Colonic mucosa (tissue), 4 donors: ENCODE data around the gene AXIN2. TPM values are rescaled to one million over a fixed set of nuclear protein-coding genes. Genes with fewer than 3 reads are reported as not detected.

Source experiments
- DNase-seq: peaks from one replicate; pipeline ENCODE4 v3.0.0-alpha.2; 2020
- H3K27ac ChIP-seq: fragments of 200-600 bp; one replicate; pipeline ENCODE4 v1.8.0; 2021
- H3K27me3 ChIP-seq: fragments of 200-600 bp; one replicate; pipeline ENCODE4 v1.8.0; 2021
- H3K36me3 ChIP-seq: fragments of 200-600 bp; one replicate; pipeline ENCODE4 v1.8.0; 2021
- H3K4me1 ChIP-seq: fragments of 200-600 bp; one replicate; pipeline ENCODE4 v1.8.0; 2021; ENCODE audit warnings: mild to moderate bottlenecking
- H3K4me3 ChIP-seq: fragments of 200-600 bp; one replicate; pipeline ENCODE4 v1.8.0; 2021
- H3K9ac ChIP-seq, 2 donors: one replicate each; pipeline ENCODE4 v1.7.0; 2013; ENCODE audit warnings: control low read depth in 2 of 2, low read depth in 2 of 2, low read length in 2 of 2
- H3K9me3 ChIP-seq: fragments of 200-600 bp; one replicate; pipeline ENCODE4 v1.8.0; 2021
- intact Hi-C: fragments of 100-400 bp; cut with DNase I; formaldehyde crosslinking; loops from one replicate; pipeline ENCODE4 v1.14.1; 2022
- total RNA-seq, 2 donors: library from RNA; stranded (reverse); fragmentation: NEBNext Ultra II Directional in 1 of 2; extraction: Animal tissue kit (Norgen Biotek cat#: 25700) in 1 of 2; gene quantifications; one replicate each; pipeline ENCODE4 v1.2.1, GENCODE V29; 2021
- TF ChIP-seq, protein P1 (sequence below): fragments of 200-600 bp; IDR thresholded peaks from one replicate; pipeline ENCODE4 v1.8.0; 2022; ENCODE audit warnings: antibody characterized with exemption, mild to moderate bottlenecking
- donor health status: healthy.
- donor health status: DM: no; HTN: no; CAD: no.
- donor health status: DM: no; HTN: no; CAD: no.

AXIN2 gene
- total RNA-seq, 2 donors from 2014 or later: 38.0 to 41.6 TPM

DNA sequence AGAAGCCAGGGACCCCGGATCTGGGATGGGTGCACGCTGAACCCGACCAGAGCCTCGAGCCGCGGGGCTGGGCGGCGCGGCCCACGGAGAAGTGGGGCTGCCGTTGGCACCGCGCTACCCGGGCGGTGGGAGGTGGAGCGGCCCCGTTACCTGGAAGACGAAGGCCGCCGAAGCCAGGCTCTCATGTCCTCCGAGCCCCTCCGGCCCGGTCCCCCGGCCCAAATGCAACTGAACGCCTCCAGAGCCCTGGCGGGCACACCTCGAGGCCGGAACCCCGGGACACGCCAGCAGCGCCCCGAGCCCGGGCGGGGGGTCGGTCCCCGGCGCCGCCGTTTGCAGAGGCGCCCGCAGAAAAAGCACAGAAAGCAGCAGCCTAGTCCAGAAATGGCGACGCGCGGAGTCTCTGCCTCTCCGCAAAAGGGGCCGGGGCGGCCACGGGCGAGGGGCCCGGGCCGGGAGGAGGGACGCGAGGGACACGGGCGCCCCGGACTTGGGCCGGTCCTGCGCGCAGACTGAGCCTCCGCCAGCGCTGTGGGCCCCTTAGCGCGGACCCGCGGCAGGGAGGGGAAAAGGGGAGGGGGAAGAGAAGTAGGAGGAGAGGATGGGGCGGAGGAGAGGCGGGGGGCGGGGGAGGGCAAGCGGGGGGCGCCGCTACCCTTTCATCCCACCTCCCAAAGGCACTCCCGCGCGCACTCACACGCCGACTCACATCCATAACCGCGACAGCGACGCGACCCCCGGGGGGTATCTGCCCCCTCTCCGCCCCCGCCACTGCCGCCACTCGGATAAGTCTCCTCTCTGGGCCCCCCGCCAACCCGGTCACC, 1.4 kb downstream of the AXIN2 start:
- Histone ChIP-seq H3K4me1 (peaks cover 2% of the 10 kb centered on the region), H3K9me3 (no peaks in the 10 kb centered on the region), H3K4me3 (peak overlapping the region; percentile 86), H3K27me3 (no peaks in the 10 kb centered on the region), H3K27ac (peak overlapping the region; percentile 80), H3K36me3 (no peaks in the 10 kb centered on the region), H3K9ac (peak overlapping the region in 1 of 2 donors; percentile 82)
- intact Hi-C loops: loop anchor here (5.0 kb wide), 2 partner anchors 103 to 273 kb away; no protein-coding TSS in a partner anchor
- TF ChIP-seq, protein P1, sequence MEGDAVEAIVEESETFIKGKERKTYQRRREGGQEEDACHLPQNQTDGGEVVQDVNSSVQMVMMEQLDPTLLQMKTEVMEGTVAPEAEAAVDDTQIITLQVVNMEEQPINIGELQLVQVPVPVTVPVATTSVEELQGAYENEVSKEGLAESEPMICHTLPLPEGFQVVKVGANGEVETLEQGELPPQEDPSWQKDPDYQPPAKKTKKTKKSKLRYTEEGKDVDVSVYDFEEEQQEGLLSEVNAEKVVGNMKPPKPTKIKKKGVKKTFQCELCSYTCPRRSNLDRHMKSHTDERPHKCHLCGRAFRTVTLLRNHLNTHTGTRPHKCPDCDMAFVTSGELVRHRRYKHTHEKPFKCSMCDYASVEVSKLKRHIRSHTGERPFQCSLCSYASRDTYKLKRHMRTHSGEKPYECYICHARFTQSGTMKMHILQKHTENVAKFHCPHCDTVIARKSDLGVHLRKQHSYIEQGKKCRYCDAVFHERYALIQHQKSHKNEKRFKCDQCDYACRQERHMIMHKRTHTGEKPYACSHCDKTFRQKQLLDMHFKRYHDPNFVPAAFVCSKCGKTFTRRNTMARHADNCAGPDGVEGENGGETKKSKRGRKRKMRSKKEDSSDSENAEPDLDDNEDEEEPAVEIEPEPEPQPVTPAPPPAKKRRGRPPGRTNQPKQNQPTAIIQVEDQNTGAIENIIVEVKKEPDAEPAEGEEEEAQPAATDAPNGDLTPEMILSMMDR: no peak
- peak; percentile 52 for DNase-seq

DNA sequence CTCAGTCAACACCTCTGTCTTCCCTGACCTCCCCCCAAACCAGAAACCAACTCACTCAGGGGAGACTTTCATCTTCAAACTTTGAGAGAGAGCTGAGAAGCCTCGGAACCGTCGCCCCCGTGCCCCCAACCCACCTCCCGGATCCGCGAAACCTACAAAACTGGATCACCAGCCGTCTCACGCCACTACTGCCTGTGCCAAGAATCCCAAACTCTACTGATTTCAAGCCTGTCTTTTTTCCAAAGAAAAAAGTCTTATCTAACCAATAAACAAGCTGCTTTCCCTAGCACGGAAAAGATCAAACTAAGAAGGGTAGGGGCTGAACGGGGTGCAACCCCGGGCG, 2.0 kb downstream of the AXIN2 start:
- H3K27me3 ChIP-seq: no peaks in the 10 kb centered on the region
- H3K36me3 ChIP-seq: no peaks in the 10 kb centered on the region
- peak overlapping the region; percentile 86 for H3K4me3 ChIP-seq
- H3K4me1 ChIP-seq: peaks cover 2% of the 10 kb centered on the region
- peak overlapping the region; percentile 80 for H3K27ac ChIP-seq
- TF ChIP-seq, protein P1: no peak
- peak; percentile 31 for DNase-seq
- H3K9ac ChIP-seq: peak overlapping the region in 1 of 2 donors; percentile 82
- H3K9me3 ChIP-seq: no peaks in the 10 kb centered on the region
- intact Hi-C loops: loop anchor here (5.0 kb wide), 2 partner anchors 102 to 272 kb away; no protein-coding TSS in a partner anchor

DNA sequence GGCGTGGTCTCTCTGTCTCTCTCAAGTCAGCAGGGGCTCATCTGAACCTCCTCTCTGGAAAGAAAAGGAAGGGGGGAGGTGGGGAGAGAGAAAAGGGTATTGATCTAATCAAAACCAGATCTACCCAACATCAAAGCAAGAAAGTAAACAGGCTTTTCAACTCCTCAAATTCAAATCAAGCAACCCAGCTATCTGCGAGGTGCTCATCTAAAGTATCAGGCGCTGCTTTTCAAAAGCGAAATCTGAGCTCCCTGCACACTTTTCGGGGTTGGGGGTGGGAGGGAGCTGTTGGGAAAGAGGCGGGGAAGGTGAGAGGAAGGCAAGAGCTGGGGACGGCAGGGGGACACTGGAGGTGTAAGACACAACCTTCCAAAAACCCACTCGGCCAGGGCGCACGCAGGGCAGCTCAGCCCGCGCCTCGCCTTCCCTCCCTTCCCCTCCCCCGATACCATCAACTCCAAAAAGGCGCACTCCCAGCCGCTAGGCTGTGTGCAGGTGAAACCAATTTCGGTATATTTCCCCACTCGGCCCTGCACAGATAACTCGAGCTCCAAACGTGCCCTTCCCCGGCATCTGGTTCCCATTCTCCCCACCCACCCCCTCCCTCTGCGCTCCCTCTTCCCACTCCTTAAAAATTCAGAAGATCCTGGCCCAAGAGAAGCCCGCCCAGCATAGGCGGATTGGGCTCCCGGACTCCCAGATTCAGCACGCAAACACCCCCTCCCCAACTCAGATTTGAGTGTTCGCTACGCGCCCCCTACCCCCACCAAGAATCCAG, 2.6 kb downstream of the AXIN2 start:
- intact Hi-C loops: loop anchor here (5.0 kb wide), 2 partner anchors 102 to 272 kb away; no protein-coding TSS in a partner anchor

DNA sequence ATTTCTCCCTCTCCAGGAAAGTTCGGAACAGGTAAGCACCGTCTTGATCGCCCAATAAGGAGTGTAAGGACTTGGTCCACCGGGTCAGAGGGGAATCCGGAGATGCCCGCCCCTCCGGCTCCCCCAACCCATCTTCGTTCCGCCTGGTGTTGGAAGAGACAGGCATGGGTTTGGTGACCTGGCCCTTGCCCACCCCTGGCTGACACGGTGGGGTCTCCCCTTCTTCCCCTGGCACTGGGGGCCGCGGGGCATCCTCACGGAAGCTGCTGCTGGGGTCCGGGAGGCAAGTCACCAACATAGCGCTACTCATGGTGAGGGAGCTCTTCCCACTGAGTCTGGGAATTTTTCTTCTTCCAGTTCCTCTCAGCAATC, 3.2 kb downstream of the AXIN2 start:
- peak; percentile 31 for DNase-seq
- TF ChIP-seq, protein P1: no peak
- peak overlapping the region in 1 of 2 donors; percentile 46 for H3K9ac ChIP-seq
- H3K4me1 ChIP-seq: peaks cover 9% of the 10 kb centered on the region
- peak overlapping the region; percentile 45 for H3K27ac ChIP-seq
- H3K36me3 ChIP-seq: no peaks in the 10 kb centered on the region
- H3K9me3 ChIP-seq: no peaks in the 10 kb centered on the region
- H3K4me3 ChIP-seq: peak overlapping the region; percentile 86
- intact Hi-C loops: loop anchor here (5.0 kb wide), 2 partner anchors 101 to 271 kb away; no protein-coding TSS in a partner anchor
- H3K27me3 ChIP-seq: no peaks in the 10 kb centered on the region

More for the DNA sequence above, 2.6 kb downstream of the AXIN2 start:
- Histone ChIP-seq H3K27ac (peak overlapping the region; percentile 45), H3K9me3 (no peaks in the 10 kb centered on the region), H3K4me1 (peaks cover 8% of the 10 kb centered on the region), H3K36me3 (no peaks in the 10 kb centered on the region), H3K4me3 (peak overlapping the region; percentile 86), H3K27me3 (no peaks in the 10 kb centered on the region), H3K9ac (peak overlapping the region in 1 of 2 donors; percentile 82)
- TF ChIP-seq, protein P1: no peak
- peak; percentile 38 for DNase-seq
